BLaER1 (cell line): Measurements from ENCODE around the gene UXS1.
"Not testable (repeated sequence)": the region's sequence is repeated elsewhere in the genome, so short reads cannot be mapped to it uniquely, and the experiment has no call there.

Source experiments
- H3K27ac ChIP-seq: shearing (Covaris generic); formaldehyde crosslinking; 2 replicates; pipeline ENCODE4 v1.8.1; 2022
- H3K27me3 ChIP-seq: shearing (Covaris generic); formaldehyde crosslinking; 2 replicates; pipeline ENCODE4 v1.8.1; 2022
- H3K36me3 ChIP-seq: shearing (Covaris generic); formaldehyde crosslinking; 2 replicates; pipeline ENCODE4 v1.8.1; 2022
- H3K4me1 ChIP-seq: shearing (Covaris generic); formaldehyde crosslinking; 2 replicates; pipeline ENCODE4 v1.8.1; 2022
- H3K4me2 ChIP-seq: shearing (Covaris generic); formaldehyde crosslinking; 2 replicates; pipeline ENCODE4 v1.8.1; 2022
- H3K4me3 ChIP-seq: shearing (Covaris generic); formaldehyde crosslinking; 2 replicates; pipeline ENCODE4 v1.8.1; 2022
- H3K9ac ChIP-seq: shearing (Covaris generic); formaldehyde crosslinking; 2 replicates; pipeline ENCODE4 v1.8.1; 2022
- H3K9me3 ChIP-seq: shearing (Covaris generic); formaldehyde crosslinking; 2 replicates; pipeline ENCODE4 v1.8.1; 2022
- H4K20me1 ChIP-seq: shearing (Covaris generic); formaldehyde crosslinking; 2 replicates; pipeline ENCODE4 v1.8.1; 2022
- Cebpa-rat ChIP-seq: shearing (Covaris generic); IDR thresholded peaks from 2 replicates; pipeline ENCODE4 v1.8.1; 2022

The UXS1 gene

GRCh38 chr2:106208399-106208798 is 14.3 kb upstream of the UXS1 start:
- Histone ChIP-seq H3K36me3 (no peaks in the 10 kb centered on the region), H3K9ac (no peak overlapping the region), H3K4me1 (no peaks in the 10 kb centered on the region), H4K20me1 (no peaks in the 10 kb centered on the region), H3K4me3 (no peak overlapping the region), H3K4me2 (no peak overlapping the region), H3K9me3 (peaks cover 15% of the 10 kb centered on the region; the same call in 1 of the 2 replicates), H3K27me3 (no peaks in the 10 kb centered on the region), H3K27ac (no peak overlapping the region)
- TF ChIP-seq Cebpa-rat, result no peak

GRCh38 chr2:106207246-106207645 is 13.1 kb upstream of the UXS1 start:
- H3K9ac ChIP-seq, result no peak overlapping the region
- no peak overlapping the region for H3K4me3 ChIP-seq
- no peaks in the 10 kb centered on the region for H3K4me1 ChIP-seq
- H3K36me3 ChIP-seq, result no peaks in the 10 kb centered on the region
- H3K27me3 ChIP-seq, result no peaks in the 10 kb centered on the region
- no peak overlapping the region for H3K27ac ChIP-seq
- no peaks in the 10 kb centered on the region for H4K20me1 ChIP-seq
- no peak overlapping the region for H3K4me2 ChIP-seq
- TF ChIP-seq Cebpa-rat, result no peak
- peaks cover 15% of the 10 kb centered on the region; the same call in 1 of the 2 replicates for H3K9me3 ChIP-seq

GRCh38 chr2:106205488-106205887 is 11.4 kb upstream of the UXS1 start:
- Histone ChIP-seq H3K36me3 (no peaks in the 10 kb centered on the region), H3K4me3 (no peak overlapping the region), H3K9ac (no peak overlapping the region), H3K27me3 (no peaks in the 10 kb centered on the region), H3K4me2 (no peak overlapping the region), H3K9me3 (peaks cover 15% of the 10 kb centered on the region; the same call in 1 of the 2 replicates), H3K4me1 (no peaks in the 10 kb centered on the region), H4K20me1 (no peaks in the 10 kb centered on the region), H3K27ac (no peak overlapping the region)
- TF ChIP-seq Cebpa-rat, result no peak

- not testable (repeated sequence) for H3K4me1 ChIP-seq, H3K4me2 ChIP-seq, H3K9ac ChIP-seq, H4K20me1 ChIP-seq, H3K27ac ChIP-seq, H3K4me3 ChIP-seq, H3K36me3 ChIP-seq, H3K27me3 ChIP-seq
- H3K9me3 ChIP-seq, result peaks cover 15% of the 10 kb centered on the region; the same call in 1 of the 2 replicates
Observed at GRCh38 chr2:106204551-106204950, 10.4 kb upstream of the UXS1 start.

GRCh38 chr2:106201661-106202060 is 7.6 kb upstream of the UXS1 start:
- TF ChIP-seq Cebpa-rat, result no peak
- H3K27me3 ChIP-seq, result no peaks in the 10 kb centered on the region
- H3K36me3 ChIP-seq, result no peaks in the 10 kb centered on the region
- no peak overlapping the region for H3K27ac ChIP-seq
- no peak overlapping the region for H3K9ac ChIP-seq
- H3K9me3 ChIP-seq, result peaks cover 1% of the 10 kb centered on the region; the same call in 1 of the 2 replicates
- no peak overlapping the region for H3K4me2 ChIP-seq
- no peak overlapping the region for H3K4me3 ChIP-seq
- no peaks in the 10 kb centered on the region for H4K20me1 ChIP-seq
- H3K4me1 ChIP-seq, result peaks cover 10% of the 10 kb centered on the region

- H3K36me3 ChIP-seq, result no peaks in the 10 kb centered on the region
- no peaks in the 10 kb centered on the region for H3K27me3 ChIP-seq
- no peak overlapping the region for H3K9ac ChIP-seq
- peak overlapping the region; percentile 67 for H3K4me2 ChIP-seq
- no peak overlapping the region for H3K27ac ChIP-seq
- no peak for TF ChIP-seq Cebpa-rat
- H3K4me3 ChIP-seq, result no peak overlapping the region
- peaks cover 11% of the 10 kb centered on the region for H4K20me1 ChIP-seq
- H3K4me1 ChIP-seq, result peaks cover 23% of the 10 kb centered on the region
- H3K9me3 ChIP-seq, result no peaks in the 10 kb centered on the region
Observed at GRCh38 chr2:106197878-106198277, 3.8 kb upstream of the UXS1 start.

GRCh38 chr2:106195981-106196380 is 1.9 kb upstream of the UXS1 start:
- H3K4me1 ChIP-seq, result peaks cover 42% of the 10 kb centered on the region
- H3K27me3 ChIP-seq, result no peaks in the 10 kb centered on the region
- H3K27ac ChIP-seq, result no peak overlapping the region
- H3K36me3 ChIP-seq, result 0 out of 2 replicates have a peak, but pooled peaks cover 7% of the 10 kb centered on the region
- H4K20me1 ChIP-seq, result peaks cover 30% of the 10 kb centered on the region
- no peak overlapping the region for H3K9ac ChIP-seq
- no peaks in the 10 kb centered on the region for H3K9me3 ChIP-seq
- H3K4me3 ChIP-seq, result no peak overlapping the region
- no peak for TF ChIP-seq Cebpa-rat
- no peak overlapping the region for H3K4me2 ChIP-seq

- no peaks in the 10 kb centered on the region for H3K9me3 ChIP-seq
- no peak for TF ChIP-seq Cebpa-rat
- no peaks in the 10 kb centered on the region for H3K27me3 ChIP-seq
- H3K36me3 ChIP-seq, result 0 out of 2 replicates have a peak, but pooled peaks cover 7% of the 10 kb centered on the region
- H3K9ac ChIP-seq, result no peak overlapping the region
- peaks cover 35% of the 10 kb centered on the region for H4K20me1 ChIP-seq
- no peak overlapping the region for H3K27ac ChIP-seq
- H3K4me3 ChIP-seq, result peak overlapping the region; percentile 98; the same call in 1 of the 2 replicates
- H3K4me1 ChIP-seq, result peaks cover 47% of the 10 kb centered on the region
- H3K4me2 ChIP-seq, result peak overlapping the region; percentile 78
Observed at GRCh38 chr2:106195456-106195855, 1.4 kb upstream of the UXS1 start.

- H3K27ac ChIP-seq, result peak overlapping the region; percentile 93
- peak overlapping the region; percentile 98 for H3K4me3 ChIP-seq
- peak overlapping the region; percentile 95 for H3K9ac ChIP-seq
- peak overlapping the region; percentile 91 for H3K4me2 ChIP-seq
- peaks cover 53% of the 10 kb centered on the region for H4K20me1 ChIP-seq
- H3K36me3 ChIP-seq, result 0 out of 2 replicates have a peak, but pooled peaks cover 17% of the 10 kb centered on the region
- H3K9me3 ChIP-seq, result no peaks in the 10 kb centered on the region
- no peak for TF ChIP-seq Cebpa-rat
- H3K4me1 ChIP-seq, result peaks cover 65% of the 10 kb centered on the region
- no peaks in the 10 kb centered on the region for H3K27me3 ChIP-seq
Observed at GRCh38 chr2:106193690-106193976, 468 bp downstream of the UXS1 start.

- Histone ChIP-seq H3K27ac (peak overlapping the region; percentile 93), H3K9me3 (no peaks in the 10 kb centered on the region), H4K20me1 (peaks cover 60% of the 10 kb centered on the region), H3K4me3 (peak overlapping the region; percentile 98), H3K27me3 (no peaks in the 10 kb centered on the region), H3K9ac (peak overlapping the region; percentile 95), H3K4me2 (peak overlapping the region; percentile 91), H3K36me3 (peaks cover 23% of the 10 kb centered on the region), H3K4me1 (peaks cover 68% of the 10 kb centered on the region)
- TF ChIP-seq Cebpa-rat, result no peak
Observed at GRCh38 chr2:106192752-106193689, 1.1 kb downstream of the UXS1 start.
